Activated CD8-positive, alpha-beta memory T cell treated with anti-CD3 and anti-CD28 coated beads for 4 hours (primary cell): ENCODE results near the gene CPNE1.

ENCODE experiments used
- DNase-seq, 2 donors: peaks; one replicate each; pipeline ENCODE4 v3.0.0-alpha.2; 2020; ENCODE audit warnings: low read depth in 2 of 2

Gene CPNE1

DNA sequence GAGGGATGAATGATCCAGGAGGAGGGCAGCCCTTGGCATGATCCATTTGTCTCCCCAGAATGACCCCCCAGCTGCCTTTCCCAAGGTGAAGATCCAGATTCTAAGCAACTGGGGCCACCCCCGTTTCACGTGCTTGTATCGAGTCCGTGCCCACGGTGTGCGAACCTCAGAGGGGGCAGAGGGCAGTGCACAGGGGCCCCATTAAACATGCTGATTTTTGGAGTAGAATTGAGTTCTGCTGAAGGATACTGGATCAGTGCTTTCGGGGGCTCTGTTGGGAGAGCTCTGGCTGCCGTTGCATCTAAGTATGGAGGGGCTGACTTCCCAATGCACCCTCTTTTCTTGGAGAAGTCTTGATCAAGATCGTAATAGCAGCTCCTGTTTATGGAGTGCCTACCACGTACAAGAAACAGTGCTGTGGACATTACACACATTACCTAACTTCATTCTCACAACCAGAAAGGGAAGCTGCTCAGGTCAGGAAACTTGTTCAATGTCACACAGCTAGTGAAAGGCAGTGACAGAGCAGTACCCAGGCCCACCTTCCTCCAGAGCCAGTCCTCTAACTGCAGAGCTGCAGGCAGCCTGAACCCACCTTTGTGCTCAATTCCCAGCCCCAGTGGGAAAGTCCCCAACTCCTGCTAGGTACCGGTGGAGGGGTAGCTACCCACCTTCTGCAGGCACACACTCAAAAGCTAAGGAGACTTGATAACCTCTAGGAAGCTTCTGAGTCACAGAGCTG is 43.7 kb downstream of the CPNE1 start:
- DNase-seq = no peak

DNA sequence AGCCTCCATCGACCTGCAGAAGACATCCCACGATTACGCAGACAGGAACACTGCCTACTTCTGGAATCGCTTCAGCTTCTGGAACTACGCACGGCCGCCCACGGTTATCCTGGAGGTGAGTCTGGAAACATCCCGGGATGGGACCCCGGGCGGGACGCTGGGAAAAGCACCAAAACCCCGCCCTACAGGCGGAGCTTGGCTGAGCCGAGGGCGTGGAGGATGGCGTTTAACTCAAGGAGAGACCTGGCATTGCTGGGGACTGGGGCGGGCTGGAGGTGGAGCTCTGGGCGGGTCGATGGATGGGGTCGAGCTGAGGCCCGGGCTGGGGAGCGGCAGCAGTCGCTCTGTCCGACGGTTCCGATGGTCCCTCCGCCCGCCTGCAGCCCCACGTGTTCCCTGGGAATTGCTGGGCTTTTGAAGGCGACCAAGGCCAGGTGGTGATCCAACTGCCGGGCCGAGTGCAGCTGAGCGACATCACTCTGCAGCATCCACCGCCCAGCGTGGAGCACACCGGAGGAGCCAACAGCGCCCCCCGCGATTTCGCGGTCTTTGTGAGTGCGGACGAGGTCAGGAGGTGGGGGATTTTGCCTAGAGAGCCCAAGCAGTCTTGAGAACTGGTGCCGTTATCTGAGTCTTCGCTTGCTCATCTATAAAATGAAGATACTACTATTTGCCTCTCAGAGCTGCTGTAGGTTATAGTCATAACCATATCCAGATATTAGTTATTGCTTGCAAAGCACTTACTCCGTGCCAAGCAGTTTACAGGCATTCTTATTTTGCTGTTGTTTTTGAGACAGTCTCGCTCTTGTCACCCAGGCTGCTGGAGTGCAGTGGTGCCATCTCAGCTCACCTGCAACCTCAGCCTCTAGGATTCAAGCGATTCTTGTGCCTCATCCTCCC is 45.3 kb downstream of the CPNE1 start:
- DNase-seq = peak; percentile 50 to 59

DNA sequence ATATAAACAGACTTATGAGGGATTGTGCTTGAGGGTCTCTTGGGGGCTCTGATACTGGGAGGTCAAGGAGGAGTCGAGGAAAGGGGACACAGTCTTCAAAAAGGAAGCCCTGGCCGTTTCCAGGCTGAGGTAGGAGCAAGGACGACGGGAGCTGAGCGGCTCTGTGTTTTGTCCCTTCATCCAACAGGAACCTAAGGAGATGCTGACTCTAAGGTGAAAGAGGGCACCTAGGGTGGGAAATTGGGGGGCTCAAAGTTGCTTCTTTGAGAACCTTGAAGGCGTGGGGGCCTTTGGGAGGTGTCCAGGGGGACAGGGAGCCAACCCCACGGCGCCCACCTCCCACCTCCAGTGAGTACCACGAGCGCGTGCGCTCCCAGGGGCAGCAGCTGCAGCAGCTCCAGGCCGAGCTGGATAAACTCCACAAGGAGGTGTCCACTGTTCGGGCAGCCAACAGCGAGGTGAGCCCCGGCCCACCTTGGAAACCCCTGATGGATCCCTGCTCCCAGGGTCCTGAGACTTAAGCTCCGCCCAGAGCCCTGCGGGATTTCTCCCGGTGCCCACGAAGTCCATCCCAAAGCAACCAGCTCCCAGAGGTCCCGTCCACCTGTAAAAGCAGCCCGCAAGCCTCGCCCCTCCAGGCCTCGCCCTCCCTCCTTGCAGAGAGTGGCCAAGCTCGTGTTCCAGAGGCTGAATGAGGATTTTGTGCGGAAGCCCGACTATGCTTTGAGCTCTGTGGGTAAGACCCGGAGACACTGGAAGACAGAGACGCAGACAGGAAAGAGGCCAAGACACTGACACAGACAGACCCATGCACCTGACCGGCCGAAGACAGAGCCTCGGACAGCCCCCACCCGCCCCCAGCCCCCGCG is 46.2 kb downstream of the CPNE1 start:
- DNase-seq = no peak

DNA sequence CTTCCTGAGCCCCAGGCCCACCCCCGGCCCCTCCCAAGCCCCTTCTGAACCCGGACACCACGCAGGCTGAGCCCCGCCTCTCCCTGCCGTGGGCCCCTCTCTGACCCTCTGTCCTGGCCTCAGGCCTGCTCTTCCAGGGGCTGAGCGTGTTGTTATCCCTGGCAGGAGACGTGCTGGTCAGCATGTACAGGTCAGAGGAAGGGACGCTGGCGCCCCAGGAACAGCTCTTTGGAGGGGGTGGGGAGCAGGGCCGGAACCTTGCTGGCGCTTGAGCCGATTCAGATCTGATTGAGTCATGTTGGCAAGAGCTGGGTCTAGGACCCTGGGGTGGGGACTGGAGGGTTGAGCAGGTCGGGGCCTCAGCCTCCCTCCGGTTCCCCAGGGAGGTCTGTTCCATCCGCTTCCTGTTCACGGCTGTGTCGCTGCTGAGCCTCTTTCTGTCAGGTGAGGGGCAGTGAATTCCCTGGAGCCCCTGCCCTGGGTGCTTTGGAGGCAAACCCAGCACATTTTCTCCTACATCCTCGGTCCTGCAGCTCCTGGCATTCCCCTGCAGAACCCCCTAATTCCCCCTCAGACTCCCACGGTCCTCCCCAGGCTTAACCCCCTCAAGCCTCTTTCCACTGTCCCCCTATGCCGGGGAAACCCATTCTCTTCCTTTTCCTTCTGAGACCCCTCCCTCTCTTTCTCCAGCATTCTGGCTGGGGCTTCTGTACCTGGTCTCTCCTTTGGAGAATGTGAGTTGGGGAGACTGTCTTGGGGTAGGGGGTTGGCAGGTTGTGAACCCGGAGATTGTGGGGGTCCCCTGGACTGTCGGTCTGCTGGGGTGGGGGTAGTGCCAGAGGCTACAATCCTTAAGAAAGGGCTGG is 47.1 kb downstream of the CPNE1 start:
- no peak for DNase-seq

DNA sequence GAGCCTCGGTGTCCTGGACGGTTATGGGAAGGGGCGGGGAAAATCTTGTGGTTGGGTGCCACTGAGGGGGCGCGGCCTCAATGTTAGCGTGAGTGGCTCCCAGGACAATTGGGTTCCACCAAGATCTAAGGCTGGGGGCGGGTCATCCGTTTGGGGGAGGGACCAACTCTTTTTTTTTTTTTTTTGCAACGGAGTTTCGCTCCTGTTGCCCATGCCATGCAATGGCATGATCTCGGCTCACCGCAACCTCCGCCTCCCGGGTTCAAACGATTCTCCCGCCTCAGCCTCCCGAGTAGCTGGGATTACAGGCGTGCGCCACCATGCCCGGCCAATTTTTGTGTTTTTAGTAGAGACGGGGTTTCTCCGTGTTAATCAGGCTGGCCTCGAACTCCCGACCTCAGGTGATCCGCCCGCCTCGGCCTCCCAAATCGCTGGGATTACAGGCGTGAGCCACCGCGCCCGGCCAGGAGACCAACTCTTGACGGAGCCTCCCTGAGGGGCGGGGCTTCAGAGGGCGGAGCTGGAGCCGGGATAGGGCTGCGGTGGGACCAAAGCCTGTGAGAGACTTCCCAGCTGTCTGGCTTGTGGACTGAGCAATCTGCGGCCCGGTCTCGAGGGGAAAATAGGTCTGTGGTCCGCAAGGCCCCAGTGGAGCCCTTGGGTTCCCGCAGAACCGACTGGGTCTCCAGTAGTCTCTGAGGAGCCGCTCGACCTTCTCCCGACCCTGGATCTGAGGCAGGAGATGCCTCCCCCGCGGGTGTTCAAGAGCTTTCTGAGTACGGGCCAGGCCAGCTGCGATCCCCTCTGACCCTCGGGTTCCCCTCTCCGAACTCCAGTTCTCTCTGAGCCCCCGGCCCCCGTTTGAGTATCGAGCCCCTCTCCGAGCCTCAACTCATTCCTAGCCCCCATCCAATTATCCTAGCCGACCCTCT is 48.0 kb downstream of the CPNE1 start:
- no peak for DNase-seq

DNA sequence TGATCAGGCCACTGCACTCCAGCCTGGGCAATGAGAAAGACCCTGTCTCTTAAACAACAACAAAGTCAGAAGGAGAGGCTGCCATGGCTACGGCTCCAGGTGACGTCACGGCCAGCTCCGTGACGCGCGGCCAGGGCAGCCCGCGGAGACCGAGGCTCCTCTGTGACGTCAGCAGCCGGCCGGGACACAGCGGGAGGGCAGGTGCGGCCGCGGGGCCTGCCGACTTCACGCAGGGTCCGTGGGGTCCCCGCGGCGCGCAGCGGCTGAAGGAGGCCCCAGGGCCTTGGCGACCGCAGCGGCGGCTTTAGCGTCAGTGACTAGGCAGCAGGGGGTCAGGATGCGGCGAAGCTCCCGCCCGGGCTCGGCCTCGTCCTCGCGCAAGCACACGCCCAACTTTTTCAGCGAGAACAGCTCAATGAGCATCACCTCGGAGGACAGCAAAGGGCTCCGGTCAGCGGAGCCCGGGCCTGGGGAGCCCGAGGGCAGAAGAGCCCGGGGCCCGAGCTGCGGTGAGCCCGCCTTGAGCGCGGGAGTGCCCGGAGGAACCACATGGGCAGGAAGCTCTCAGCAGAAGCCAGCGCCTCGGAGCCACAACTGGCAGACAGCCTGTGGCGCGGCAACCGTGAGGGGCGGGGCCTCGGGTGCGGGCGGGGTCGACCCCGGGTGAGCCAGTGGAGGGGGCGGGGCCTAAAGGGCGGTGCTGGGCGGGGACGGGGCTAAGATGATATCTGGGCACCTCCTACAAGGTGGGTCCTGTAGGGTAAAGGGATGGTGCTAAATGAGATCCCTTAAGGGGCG is 48.8 kb downstream of the CPNE1 start, which contains the start of gene SPAG4:
SPAG4 (plus strand) TSS at position 163 of the 798 bp plus-strand sequence; CDS start at position 338, 175 bp downstream.
- peak; percentile 99 to 100 for DNase-seq

DNA sequence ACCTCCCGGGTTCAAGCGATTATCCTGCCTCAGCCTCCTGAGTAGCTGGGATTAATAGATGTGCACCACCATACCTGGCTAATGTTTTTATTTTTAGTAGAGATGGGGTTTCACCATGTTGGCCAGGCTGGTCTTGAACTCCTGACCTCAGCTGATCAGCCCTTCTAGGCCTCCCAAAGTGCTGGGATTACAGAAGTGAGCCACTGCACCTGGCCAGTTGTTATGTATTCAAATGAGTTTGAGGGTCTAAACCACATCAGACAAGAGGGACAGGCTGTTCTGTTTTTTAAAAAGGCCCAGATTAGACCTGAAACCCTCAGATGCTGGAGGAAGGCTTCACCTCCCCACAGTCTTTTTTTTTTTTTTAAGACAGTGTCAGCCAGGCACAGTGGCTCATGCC is 53.2 kb downstream of the CPNE1 start:
- DNase-seq = no peak

DNA sequence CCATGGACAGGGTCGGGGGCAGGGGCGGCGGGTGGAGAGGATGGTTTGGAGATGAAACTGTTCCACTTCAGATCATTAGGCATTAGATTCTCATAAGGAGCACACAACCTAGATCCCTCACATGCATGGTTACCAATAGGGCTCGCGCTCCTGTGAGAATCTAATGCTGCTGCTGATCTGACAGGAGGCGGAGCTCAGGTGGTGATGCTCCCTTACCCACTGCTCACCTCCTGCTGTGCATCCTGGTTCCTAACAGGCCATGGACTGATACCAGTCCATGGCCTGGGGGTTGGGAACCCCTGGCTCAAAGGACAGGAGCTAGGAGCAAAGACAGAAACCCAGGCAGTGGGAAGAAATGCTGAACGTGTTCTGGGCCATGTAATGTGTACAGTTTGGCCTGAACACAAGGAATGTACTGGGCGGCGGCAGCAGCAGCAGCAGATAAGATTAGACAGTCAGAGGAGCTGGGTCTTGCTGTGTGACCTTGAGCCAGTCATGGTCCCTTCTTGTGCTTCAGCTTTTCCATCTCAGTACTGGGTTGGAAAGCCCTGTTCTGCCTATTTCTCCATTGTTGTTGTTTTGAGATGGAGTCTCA is 53.8 kb downstream of the CPNE1 start:
- no peak for DNase-seq

DNA sequence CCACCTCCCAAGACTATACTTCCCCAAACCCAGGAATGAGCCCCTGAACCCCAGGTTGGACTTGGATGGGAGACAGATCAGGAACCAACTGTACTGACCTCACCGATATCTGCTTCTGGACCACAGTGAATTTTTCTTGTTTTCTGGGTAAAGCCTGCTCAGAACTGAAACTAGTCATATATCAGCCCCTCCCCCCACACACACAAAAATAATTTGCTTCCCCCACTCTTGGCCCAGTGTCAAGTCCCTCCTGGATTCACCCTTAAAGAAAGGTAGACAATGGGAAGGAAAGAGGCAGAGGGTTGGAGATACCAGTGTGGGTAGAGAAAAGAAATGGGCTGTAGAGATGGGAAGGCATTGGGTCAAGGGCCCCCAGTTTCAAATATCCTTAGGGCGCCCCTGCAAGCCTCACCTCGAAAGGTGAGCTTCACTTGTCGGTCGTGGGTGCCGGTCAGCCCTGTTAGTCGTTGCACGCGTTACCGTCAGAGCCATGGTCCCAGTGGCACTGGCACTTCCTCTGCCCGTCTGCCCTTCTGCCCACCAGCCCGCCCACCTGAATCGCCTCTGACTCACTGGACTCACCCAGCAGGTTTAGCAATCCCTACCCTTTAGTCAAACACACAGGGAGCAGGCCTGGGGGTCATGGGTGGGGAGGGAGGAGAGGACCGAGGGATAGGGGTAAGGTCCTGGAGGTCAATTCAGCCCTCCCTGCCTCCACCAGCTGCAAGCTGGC is 57.5 kb downstream of the CPNE1 start:
- DNase-seq = no peak

DNA sequence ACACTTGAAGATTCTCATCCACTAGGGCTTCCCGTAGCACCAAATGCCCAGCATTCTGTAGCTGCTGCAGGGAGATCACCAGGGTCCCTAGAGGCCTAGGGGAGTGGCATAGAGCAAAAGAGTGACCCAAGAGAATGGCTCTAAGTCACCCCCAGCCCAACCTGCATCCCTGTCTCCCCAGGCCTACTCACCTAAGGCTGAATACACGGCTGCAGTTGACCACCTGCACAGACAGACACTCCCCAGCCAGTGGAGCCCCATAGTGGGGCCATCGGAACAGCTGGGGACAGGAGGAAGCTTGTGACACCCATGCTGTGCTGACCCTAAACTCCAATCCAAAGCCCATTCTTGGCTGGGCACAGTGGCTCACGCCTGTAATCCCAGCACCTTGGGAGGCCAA is 58.6 kb downstream of the CPNE1 start:
- DNase-seq = no peak

DNA sequence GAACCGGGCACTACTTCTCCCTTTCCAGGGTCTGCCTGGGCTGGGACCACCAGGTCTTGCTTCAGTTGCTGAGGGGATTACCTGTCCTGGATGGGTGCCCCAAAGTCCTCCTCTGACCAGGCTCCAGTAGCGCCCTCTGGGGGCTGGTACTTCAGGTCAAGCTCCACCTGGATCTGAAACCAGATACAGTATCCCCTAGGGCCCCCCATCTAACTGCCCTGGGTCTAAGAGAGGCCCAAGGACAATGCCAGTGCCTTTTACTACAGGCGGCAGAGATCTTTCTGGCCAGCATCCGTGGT is 60.3 kb downstream of the CPNE1 start:
- no peak for DNase-seq

DNA sequence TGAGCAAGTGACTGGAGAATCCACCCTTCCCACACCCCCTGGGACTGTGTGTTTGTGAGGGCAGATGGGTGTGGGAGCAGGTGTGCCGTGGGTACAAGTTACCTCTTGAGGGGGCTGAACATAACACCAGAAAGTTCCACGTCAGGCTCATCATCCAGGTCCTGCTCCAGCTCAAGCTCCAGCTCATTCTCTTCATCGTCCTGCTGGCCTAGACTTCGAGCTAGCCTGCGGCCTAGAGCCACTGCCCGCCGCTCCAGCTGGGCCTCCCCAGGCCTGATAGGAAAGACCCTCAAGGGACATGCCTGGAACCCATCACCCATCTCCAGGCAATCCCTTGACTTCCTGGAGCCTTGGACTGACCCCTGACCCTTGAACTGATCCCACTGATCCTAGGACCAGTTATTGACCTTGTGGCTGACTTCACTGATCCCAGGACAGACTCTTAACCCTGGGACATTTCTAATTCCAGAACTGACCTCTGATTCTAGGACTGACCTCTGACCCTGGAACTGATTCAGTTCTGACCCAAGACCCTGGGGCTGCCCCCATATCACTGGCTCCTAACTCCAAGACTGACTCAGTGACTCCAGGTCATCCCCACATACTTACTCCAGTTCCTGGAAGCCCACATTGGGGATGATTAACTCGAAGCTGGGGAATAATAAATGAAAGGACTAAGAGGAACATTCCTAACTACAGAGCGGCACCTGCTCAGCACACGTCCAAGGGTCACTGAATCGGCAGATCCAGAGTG is 60.8 kb downstream of the CPNE1 start:
- no peak for DNase-seq

DNA sequence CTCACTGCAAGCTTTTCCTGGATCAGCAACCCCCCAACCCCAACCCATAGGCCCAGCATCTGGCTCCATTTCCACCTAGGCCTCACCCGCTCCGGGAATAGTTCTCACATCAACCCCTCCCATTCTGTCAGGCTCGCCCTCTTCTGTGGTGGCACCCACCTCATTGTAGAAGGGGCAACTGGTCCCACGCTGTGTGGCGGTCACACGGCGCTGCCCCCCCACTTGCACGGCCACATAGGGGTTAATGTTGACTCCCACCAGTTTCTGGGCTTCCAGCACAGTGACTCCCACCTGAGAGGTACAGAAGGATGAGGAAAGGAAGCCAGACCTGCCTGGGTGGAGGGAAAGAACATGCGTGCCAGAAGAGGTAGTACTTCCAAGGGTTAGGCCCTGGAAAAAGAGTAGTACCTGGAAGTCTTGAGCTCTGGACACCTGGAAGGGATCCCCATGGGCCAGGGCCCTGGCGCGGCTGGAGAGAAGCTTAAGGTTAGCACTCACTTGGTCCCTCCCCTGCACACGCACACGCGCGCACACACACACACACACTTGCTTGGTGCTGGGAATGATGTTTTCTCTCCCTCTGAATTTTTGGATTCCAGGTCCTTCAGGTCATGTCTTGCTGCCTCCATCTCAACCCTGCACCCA is 61.7 kb downstream of the CPNE1 start:
- no peak for DNase-seq

DNA sequence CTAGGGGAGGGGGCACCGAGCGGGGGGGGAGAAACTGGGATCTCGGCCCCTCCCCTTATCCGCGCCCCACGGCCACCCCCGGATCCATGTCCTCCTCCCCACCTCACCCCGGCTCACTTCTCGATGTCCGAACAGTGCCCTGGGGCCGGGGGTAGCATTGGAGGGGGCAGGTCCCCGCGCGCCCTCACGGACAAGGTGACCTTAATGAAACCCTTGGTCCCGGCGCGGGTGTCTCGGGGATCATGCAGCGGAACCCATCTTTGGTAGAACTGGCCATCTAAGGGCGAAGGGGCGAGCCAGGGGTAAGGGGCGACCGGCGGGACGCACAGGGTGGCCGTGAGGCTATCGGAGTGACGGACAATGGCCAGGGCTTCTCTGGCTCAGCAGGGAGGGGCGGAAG is 62.7 kb downstream of the CPNE1 start:
- no peak for DNase-seq

DNA sequence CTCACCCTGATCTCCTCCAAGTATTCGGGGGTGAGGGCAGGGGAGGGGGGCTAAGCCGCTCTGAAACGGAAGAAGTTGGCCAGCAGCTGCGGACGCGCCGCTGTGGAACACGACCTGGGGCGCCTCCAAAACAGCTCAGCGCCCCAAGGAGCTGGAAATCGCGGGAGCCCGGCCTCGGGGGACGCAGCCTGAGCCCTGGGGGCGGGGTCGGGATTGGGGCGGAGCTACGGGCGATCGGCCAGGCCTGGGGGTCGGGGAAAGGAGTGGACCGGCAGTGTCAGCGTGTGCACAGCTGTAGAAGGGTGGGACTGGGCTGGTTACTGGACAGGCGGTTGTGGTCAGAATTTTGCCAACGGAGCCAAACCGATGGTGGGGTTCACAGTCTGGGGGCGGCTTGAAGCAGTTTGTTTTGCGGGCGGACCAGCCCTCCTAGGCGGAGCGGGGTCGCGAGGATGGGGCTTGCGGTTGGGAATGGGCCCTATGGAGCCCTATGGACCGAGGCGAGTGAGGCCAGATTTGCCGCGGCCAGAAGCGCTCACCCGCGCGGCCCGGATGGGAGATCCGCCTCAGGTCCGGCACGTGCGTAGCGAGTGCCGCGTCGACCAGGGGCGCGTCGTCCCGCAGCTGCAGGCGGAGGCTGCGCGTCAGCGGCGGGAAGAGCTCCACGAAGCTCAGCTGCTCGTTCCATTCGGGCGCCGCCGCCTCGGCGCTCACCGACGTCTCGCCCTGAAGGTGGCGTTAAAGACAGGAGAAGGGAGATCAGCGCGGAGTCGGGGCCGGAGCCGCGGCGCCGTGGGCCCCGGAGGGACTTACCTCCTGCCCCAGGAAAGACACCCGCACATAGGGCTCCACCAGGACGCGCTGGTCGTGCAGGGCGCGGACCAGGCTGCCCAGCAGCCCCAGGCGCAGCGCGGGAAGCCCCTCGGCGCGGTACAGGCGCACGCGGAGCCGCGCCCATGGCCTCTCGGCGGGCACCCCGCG is 63.4 kb downstream of the CPNE1 start:
- peak; percentile 47 to 51 for DNase-seq
